ENCODE measurements around the gene PARPBP.
A peak's percentile ranks its signal among the peaks of the same experiment; 100 is the strongest.
"Not testable (repeated sequence)": the region's sequence is repeated elsewhere in the genome, so short reads cannot be mapped to it uniquely, and the experiment has no call there.

Gene PARPBP

DNA sequence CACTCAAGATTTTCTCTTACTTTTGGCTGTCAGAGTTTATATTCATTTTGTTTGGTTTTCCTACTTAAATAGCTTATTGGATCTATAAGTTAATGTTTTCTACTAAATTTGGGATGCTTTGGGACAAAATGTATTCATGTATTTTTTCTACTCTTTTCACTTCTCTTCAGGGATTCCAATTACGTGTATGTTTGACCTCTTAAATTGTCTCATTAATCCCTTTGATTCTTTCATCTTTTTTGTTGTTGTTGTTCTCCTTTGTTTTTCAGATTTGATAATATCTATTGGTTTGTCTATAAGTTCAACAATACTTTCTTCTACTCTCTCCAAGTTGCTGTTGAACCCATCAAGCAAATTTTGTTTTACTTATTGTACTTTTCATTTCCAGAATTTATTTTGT is 43.4 kb downstream of the PARPBP start:
- no peak for DNase-seq

DNA sequence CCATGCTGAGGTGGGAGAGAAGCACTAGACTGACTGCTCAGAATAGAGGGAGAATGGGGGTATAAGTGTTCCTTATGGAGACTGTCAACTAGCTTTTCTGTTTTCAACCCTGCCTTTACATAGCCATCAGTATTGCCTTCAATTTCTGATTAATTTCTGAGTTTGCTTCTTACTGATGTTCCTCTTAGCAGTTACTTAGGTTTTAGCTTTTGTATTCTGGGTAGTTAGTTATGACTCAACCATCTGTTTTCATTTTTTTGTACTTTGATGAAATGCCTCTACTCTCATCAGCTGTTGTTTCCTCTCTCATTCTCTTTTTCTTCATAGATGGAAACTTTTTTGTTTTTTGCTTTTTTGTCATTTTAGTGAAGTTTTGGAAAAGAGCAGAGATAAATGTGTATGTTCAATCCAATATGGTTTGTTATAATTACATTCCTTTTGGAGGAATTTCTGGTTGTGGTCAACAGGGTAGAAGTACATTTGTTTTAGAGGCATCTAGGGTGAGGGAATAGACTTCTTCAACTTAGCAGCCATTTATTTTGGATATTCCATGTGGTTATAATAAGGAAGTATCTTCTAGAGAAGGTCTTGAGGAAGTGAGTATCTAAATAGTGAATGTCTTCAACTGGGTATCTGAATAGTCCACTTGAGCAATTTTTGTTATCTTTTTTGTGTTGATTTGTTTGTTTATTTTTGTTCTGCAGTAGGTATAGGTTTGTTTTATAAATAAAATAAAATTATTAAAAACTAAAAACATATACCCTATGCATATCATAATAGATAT is 48.0 kb downstream of the PARPBP start:
- no peak for DNase-seq

DNA sequence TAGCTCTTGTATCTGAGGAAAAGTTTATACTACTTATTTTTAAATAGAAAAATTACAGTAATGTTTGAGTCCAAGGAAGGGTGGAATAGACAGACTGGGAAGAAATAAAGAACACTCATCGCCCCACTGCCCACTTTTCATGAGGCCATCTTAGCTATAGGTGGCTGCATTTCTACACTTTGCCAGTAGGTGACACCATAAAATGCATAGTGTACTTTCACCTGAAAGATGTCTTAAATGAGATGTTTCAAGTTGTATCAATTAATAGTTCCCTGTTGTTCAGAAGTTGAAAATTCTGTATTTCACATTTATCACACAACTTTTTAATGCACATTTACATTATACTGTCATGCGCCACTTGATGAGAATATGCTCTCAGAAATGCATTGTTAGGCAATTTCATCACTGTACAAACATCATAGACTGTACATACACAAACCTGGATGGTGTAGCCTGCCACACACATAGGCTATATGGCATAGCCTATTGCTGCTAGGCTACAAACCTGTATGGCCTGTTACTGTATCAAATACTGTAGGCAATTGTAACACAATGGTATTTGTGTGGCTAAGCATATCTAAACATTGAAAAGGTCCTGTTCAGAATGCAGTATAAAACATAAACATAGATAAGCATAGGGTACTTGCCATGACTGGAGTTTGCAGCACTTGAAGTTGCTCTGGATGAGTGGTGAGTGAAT is 50.1 kb downstream of the PARPBP start:
- peak; percentile 67 for DNase-seq

DNA sequence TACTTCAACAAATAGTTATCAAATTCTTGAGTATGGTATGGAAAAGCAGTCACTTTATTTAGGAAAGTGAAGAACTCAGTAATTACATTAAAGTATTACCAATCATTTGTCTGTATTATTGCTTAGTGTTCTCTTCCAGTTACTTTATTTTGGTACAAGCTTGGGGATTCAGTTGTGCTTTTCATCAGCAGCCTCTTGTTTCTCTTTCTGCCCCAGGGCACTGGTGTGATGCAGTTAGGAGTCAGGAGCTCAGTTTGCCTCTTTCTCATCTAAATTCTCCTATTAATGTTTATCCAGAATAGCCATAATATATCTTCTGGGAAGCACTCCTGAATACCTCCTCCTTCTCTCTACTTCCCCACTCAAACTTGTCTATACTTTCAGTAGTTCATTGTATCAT is 52.0 kb downstream of the PARPBP start:
- no peak for DNase-seq

DNA sequence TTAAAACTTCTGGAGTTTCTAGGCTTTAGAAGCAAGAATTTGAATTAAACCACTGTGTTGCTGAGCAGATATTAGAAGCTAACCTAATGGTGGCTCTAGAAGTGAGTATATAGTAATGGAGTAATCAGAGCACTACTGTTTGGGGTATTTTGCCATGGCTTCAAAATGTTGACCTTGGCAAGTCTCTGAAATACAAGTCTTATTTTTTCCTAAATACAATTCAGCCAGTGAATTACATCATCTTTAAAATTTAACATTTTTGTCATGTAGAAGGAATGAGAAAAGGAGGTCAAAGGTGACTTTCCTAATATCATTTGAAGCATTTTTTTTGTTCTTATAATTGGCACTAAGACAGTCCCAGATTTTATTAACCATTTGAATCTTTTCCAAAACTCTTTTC is 52.5 kb downstream of the PARPBP start:
- DNase-seq = no peak

DNA sequence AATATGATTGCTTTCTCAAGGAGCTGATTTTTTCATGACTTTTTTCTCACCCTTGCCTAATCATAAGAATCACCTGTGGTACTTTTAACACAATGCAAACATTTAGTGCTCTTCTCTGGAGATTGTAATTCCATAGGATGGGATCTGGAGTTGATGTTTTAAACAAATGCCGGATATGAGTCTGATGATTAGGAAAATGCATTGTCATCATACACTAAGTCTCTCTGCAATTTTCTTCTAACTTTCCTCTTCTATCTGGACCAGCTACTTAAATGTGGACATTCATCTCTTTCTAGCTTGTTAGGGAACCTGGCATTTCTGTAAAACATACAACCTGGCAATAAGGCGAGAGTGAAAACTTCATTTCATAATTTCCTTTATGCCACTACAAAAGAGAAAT is 54.1 kb downstream of the PARPBP start:
- DNase-seq = no peak

DNA sequence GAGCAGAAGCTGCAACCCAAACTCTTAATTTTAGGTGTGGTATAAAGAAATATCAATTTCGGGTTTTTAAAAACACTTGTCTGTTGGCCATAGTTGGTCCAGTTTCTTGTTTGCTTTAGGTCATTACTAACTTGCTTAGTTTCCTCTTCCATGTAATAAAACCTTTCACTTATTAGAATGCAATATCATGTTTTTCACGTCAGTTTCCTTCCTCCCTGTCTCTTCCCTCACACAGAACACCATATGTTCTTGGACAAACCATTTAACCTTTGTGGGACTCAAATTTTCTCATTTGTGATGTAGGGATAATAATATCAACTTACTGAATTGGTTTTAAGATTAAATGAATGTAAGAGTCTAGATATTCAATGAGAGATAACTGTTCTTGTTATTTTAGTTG is 54.8 kb downstream of the PARPBP start:
- no peak for DNase-seq

DNA sequence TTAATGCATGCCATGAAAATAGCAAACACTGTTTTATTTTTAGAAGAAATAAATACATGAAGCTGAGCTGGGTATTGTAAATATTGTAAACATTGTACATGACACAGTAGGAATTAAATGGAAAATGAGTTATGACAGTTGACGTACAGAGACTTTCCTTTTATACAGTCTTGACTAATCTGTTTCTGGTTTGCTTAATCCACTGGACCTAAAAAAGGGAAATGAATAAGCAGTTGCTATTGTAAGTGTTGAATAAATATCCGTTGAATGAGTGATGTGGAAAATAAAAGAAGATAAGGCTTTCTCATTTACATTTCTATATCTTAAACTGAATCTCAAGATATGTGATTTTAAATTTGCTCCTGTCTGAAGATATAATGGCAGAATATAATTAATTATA is 62.7 kb downstream of the PARPBP start:
- DNase-seq = peak; percentile 36

DNA sequence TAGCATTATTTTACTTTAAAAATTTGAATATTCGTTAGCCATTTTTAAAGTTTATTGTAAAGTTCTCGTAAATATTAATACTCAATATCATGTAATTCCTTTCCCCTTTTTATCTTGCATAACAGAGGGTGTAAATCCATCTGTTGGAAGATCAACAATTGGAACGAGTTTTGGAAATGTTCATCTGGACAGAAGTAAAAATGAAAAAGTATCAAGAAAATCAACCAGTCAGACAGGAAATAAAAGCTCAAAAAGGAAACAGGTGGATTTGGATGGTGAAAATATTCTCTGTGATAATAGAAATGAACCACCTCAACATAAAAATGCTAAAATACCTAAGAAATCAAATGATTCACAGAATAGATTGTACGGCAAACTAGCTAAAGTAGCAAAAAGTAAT is 75.8 kb downstream of the PARPBP start:
- no peak for DNase-seq

DNA sequence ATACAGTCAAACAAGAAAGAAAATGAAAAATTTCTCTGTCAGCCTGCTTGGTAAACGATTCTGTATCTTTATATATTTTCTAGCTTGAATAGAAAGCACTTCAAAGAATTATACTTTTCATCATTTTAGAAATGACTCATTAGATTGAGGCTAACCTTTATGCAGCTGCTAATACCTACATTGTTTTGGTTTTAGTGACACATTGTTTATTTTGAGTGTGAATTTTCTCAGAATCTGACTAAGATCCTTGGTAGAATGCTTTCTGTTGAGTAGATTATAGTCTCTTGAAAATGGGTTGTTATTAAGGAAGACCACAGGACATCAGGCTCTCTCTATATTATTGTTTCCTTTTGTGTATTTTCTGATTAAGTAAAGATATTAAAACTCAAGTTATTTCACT is 77.8 kb downstream of the PARPBP start, which contains the start of gene PMCH:
Gene PMCH, minus strand, starts transcription at position 45 of the 400 bp plus-strand sequence. CDS start 63 bp downstream, outside the sequence.
- DNase-seq = no peak

DNA sequence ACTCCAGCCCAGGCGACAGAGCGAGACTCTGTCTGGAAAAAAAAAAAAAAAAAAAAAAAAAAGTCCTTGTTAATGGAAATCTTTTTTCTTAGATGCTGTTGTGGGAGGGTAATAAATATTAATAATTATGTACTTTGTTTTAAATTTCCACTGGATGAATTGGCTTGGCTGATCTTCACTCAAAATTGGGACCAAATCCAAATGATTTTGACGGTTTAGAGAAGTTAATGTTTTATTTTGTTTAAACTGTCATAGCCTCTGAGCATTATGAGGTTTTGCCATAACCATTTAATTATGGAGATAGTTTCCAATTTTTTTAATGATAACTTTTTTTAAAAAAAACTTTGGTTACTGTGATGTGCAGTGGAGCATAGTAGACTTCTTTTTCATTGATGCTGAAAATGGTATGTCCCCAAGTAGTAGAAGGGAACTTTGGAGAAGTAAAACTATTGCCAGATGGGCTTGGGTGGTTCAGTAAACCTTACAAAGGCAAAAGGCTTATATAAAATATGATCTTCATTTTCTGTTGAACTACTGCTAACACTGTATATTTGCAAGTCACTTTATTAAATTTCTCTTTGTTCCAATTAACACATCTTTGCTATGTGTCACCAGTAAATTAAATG is 81.6 kb downstream of the PARPBP start:
- no peak for DNase-seq

DNA sequence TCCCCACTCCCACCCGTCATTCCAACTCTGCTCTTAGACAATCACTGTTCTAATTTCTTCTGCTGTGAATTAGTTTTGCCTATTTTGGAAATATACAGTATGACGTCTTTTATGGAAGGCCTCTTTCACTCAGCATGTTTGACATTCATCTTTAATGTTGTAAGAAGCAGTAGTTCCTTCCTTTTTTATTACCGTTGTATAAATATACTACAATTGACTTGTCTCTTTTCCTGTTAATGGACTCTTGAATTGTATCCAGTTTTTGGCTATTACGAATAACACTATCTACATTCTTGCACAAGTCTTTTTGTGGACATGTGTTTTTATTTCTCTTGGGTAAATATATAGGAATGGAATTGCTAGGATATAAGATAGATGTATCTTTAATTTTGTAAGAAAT is 82.6 kb downstream of the PARPBP start:
- no peak for DNase-seq

DNA sequence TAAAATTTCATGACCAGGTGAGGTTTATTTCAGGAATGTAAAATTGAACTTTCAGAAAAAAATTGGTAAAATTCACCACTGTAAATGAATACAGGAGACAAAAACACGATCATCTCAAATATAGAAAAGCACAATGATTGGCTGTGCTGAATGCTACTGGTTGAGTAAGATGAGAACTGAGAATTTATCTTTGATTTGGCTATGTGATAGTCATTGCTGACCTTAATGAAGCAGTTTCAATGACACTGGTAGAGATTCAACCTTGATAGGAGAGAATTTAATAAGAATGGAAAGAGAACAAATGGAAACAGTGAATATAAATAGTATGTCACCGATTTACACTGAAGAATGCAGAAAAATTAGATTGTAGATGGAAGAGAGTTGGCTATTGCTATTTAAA is 84.0 kb downstream of the PARPBP start:
- no peak for DNase-seq

DNA sequence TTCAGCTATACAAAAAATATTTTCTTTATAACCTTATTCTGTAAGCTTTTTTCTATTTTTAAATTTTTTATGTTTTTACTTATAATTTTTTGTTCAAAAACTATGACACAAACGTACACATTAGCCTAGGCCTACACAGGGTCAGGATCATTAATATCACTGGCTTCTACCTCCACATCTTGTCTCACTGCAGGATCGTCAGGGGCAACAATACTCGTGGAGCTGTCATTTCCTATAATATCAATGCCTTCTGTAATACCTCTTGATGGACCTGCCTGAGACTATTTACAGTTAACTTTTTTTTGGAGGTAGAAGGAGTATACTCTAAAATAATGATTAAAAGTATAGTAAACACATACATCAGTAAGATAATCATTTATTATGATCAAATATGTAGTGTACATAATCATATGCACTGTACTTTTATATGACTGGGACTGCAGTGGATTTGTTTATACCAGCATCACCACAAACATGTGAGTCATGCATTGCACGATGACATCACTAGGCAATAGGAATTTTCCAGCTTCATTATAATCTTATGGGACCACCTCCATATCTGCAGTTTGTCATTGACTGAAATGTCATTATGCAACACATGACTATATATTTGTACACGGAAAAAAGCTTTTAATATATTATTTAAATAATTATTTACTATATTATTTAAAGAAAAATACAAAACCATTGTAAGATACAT is 96.2 kb downstream of the PARPBP start:
- no peak for DNase-seq

DNA sequence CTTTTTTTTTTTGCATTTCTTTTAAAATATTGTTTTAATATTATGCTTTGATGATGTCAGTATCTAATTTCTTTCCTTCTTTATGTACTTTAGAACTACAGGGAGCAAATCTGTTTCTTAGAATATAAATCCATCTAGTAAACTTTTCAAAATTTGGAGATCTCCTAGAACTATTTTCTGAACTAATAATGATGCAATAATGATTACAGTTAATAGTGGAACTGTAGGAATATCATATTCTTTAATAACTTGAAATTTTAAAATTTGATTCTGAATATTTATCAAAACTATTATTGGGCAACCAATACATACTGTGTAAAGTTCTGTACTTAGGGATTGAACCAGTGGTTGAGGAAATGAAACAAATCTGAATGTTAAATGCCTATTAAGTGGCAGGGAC is 100.8 kb downstream of the PARPBP start:
- no peak for DNase-seq

DNA sequence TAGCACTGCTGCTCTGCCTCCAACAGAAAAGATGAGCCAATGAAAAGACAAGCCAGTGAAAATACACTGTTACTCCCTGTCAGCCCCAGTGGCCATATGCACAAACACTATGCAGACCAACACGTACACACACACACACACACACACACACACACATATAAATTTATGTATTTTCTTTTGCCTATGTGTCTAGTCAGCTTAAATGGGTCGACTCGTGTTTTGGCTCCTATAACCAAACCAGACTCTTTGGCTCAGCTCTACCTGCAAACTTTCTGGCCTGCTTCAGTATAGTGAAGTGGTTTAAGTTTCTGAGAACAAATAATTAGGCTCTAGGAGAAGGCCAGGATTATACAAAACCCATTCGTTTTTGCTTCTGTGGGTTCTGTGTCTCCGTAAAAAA is 108.0 kb downstream of the PARPBP start:
- DNase-seq = no peak

DNA sequence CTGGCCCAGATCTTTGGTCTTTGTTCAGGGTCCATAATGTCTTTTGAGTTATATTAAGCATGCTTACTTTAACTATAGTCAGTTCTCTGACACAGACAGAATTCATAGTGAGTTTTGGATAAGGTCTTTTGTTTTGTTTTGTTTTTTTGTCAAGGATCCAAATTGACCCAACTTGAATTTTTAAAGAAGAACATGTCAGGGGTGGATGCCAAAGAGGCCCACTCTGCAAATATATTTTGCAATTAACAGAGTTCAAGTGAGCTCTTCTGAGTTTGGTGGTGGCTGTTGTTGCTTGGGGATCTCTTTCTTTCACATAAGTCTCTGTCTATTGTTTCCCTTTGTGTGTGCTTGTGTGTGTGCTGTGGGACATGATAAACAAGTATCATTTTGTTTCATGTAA is 112.1 kb downstream of the PARPBP start:
- DNase-seq = no peak

DNA sequence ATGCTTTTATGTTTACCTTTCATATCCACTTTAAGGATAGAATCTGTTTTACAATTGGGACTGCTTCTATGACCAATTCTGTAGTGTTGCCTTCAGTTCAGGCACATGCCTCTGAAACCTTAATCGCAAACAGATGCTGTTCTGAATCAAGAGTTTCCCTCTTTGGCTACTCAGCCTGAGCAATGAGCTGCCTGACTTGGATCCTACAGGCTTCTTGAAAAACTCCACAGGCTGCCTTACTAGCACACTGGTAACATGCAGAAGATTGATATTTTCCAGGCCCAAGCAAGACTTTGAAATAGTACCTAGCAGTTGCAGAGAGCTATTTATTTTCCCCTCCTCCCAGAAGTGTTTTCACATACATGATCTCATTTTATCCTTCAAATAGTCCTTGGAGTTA is 112.5 kb downstream of the PARPBP start:
- no peak for DNase-seq

DNA sequence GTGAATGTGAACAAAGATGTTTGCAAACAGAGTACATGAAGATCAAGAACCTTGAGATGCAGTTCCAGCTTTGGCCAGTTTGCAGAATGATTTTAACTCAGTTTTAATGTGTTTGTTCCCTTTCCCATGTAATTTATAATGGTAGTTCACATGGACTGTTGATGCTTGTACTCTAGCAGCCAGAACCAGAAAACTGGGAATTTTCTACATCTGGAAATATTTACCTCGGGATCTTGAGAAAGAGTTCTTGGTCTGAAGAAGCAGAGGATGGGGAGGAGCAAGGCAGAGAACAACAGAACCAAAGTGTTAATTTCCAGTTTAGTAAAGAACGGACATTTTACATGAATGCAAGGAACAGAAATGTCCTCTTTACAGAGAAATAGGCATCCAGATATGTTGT is 114.6 kb downstream of the PARPBP start:
- DNase-seq = no peak

DNA sequence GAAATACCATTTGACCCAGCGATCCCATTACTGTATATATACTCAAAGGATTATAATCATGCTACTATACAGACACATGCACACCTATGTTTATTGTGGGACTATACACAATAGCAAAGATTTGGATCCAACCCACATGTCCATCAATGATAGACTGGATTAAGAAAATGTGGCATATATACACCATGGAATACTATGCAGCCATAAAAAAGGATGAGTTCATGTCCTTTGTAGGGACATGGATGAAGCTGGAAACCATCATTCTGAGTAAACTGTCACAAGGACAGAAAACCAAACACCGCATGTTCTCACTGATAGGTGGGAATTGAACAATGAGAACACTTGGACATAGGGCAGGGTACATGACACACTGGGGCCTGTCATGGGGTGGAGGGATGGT is 120.9 kb downstream of the PARPBP start:
- DNase-seq = not testable (repeated sequence)

Data from hematopoietic multipotent progenitor cell treated with erythropoietin and hydrocortisone succinate and interleukin-3 and kit ligand, for 6 days (in vitro differentiated cells).